ENCODE data around the gene ATP2B2.
A peak's percentile ranks its signal among the peaks of the same experiment; 100 is the strongest.

Gene ATP2B2

DNA sequence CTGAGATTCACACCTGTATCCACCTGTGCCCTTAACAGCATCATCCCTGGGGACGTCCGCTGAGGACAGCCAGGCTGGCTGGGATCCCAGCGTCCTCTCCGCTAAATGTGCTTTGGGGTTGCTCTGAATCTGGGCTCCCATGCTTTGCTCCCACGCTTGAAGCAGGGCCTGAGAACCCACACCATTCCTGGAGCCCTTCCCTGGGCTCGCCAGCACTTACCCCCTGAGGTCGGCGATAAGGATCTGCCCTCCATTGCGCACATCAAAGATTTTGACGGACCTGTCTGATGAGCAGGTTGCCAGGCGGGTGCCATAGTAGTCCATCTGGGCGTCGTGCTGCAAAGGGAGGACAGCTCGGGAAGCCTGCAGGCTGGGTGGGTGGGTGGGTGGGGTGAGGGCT is 190.3 kb downstream of the ATP2B2 start:
- no peak for TF ChIP-seq CTCF (IDR thresholded peaks at IDR 0.05)
- Histone ChIP-seq H3K27ac (no peak overlapping the region), H3K9me3 (no peaks in the 10 kb centered on the region), H3K27me3 (no peaks in the 10 kb centered on the region), H3K4me1 (ENCODE audit: control insufficient read depth in 1 of 2, insufficient read depth in 1 of 2, low read depth in 1 of 2, low read length in 1 of 2) (peaks cover 8 to 17% of the 10 kb centered on the region in 2 experiments), H3K36me3 (peaks cover 75% of the 10 kb centered on the region), H3K4me3 (ENCODE audit: low read depth in 1 of 2, low read length in 1 of 2) (no peak overlapping the region)

DNA sequence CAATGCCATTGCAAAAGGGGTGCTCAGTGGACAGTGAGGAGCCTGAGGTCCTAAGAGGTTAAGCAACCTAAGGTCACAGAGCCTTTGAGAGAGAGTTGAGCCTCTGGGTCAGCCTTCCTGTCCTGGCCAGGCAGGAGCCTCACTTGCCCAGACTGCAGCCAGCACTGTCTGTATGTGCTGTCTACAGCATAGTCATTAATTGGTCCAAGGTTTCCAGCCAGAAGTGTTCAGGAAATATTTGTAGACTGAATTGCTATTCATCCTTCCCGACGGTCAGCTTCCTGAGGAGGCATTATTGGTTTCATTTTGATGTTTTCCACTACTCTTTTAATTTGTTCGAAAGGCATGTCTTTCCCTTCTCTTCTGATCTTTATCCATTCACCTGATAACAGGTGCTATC is 192.5 kb downstream of the ATP2B2 start:
- Histone ChIP-seq H3K36me3 (peaks cover 77% of the 10 kb centered on the region), H3K4me3 (ENCODE audit: low read depth in 1 of 2, low read length in 1 of 2) (no peak overlapping the region), H3K27ac (peak overlapping the region; percentile 14), H3K9me3 (no peaks in the 10 kb centered on the region), H3K4me1 (ENCODE audit: control insufficient read depth in 1 of 2, insufficient read depth in 1 of 2, low read depth in 1 of 2, low read length in 1 of 2) (peaks cover 0 to 9% of the 10 kb centered on the region in 2 experiments), H3K27me3 (no peaks in the 10 kb centered on the region)
- no peak for TF ChIP-seq CTCF (IDR thresholded peaks at IDR 0.05)

DNA sequence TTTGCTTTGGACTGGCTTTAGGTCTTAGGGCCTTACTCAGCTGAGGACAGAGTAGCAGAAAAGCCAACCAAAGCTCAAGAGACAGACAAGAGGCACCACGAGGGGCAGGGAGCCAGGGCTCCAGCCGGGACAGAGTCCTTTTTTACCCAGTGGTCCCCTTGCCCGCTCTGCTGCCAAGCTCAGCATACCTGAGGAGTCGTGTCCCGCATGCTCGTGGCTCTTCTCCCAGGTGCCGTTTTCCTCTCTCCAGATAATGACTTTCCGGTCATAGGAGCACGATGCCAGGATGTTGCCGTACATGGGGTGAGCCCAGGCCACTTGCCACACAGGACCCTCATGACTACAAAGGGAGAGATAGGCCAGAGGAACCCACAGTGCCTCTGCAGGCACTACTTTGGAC is 193.0 kb downstream of the ATP2B2 start:
- no peaks in the 10 kb centered on the region for H3K27me3 ChIP-seq
- H3K4me1 ChIP-seq (ENCODE audit: control insufficient read depth in 1 of 2, insufficient read depth in 1 of 2, low read depth in 1 of 2, low read length in 1 of 2): peaks cover 0 to 9% of the 10 kb centered on the region in 2 experiments
- peaks cover 77% of the 10 kb centered on the region for H3K36me3 ChIP-seq
- no peaks in the 10 kb centered on the region for H3K9me3 ChIP-seq
- H3K4me3 ChIP-seq (ENCODE audit: low read depth in 1 of 2, low read length in 1 of 2): no peak overlapping the region
- no peak for TF ChIP-seq CTCF (IDR thresholded peaks at IDR 0.05)
- peak overlapping the region; percentile 14 for H3K27ac ChIP-seq

GRCh38 chr3:10311710-10312109 is 193.7 kb downstream of the ATP2B2 start:
- no peak for TF ChIP-seq CTCF (IDR thresholded peaks at IDR 0.05)
- Histone ChIP-seq H3K36me3 (peaks cover 76% of the 10 kb centered on the region), H3K27me3 (no peaks in the 10 kb centered on the region), H3K27ac (no peak overlapping the region), H3K4me3 (ENCODE audit: low read depth in 1 of 2, low read length in 1 of 2) (no peak overlapping the region), H3K4me1 (ENCODE audit: control insufficient read depth in 1 of 2, insufficient read depth in 1 of 2, low read depth in 1 of 2, low read length in 1 of 2) (peaks cover 0 to 9% of the 10 kb centered on the region in 2 experiments), H3K9me3 (no peaks in the 10 kb centered on the region)

GRCh38 chr3:10310578-10310977 is 194.8 kb downstream of the ATP2B2 start:
- no peaks in the 10 kb centered on the region for H3K9me3 ChIP-seq
- peaks cover 0 to 9% of the 10 kb centered on the region in 2 experiments for H3K4me1 ChIP-seq (ENCODE audit: control insufficient read depth in 1 of 2, insufficient read depth in 1 of 2, low read depth in 1 of 2, low read length in 1 of 2)
- H3K27ac ChIP-seq: peak overlapping the region; percentile 32
- no peak overlapping the region for H3K4me3 ChIP-seq (ENCODE audit: low read depth in 1 of 2, low read length in 1 of 2)
- H3K36me3 ChIP-seq: peaks cover 76% of the 10 kb centered on the region
- no peaks in the 10 kb centered on the region for H3K27me3 ChIP-seq
- TF ChIP-seq CTCF (IDR thresholded peaks at IDR 0.05): no peak

- Histone ChIP-seq H3K27me3 (no peaks in the 10 kb centered on the region), H3K9me3 (no peaks in the 10 kb centered on the region), H3K4me3 (ENCODE audit: low read depth in 1 of 2, low read length in 1 of 2) (no peak overlapping the region), H3K4me1 (ENCODE audit: control insufficient read depth in 1 of 2, insufficient read depth in 1 of 2, low read depth in 1 of 2, low read length in 1 of 2) (peaks cover 0 to 9% of the 10 kb centered on the region in 2 experiments), H3K36me3 (peaks cover 76% of the 10 kb centered on the region), H3K27ac (no peak overlapping the region)
- no peak for TF ChIP-seq CTCF (IDR thresholded peaks at IDR 0.05)
Measured at GRCh38 chr3:10309736-10310135, 195.7 kb downstream of the ATP2B2 start.
